Measurements from ENCODE around the gene HEXA. TPM values are rescaled to one million over a fixed set of nuclear protein-coding genes. Genes with fewer than 3 reads are reported as not detected.

HEXA gene
- total RNA-seq, 1 donor from 2014 or later = 64.6 TPM

GRCh38 chr15:72375501-72375845, 341 bp downstream of the HEXA start:
- peak; percentile 31 for DNase-seq (ENCODE audit: low read depth)

- DNase-seq (ENCODE audit: low read depth) = no peak
Measured at GRCh38 chr15:72372361-72372760, 3.5 kb downstream of the HEXA start.

GRCh38 chr15:72369964-72370363, 5.8 kb downstream of the HEXA start:
- DNase-seq (ENCODE audit: low read depth) = peak; percentile 86

- no peak for DNase-seq (ENCODE audit: low read depth)
Measured at GRCh38 chr15:72368899-72369298, 6.9 kb downstream of the HEXA start.

GRCh38 chr15:72368325-72368724, 7.5 kb downstream of the HEXA start:
- no peak for DNase-seq (ENCODE audit: low read depth)

GRCh38 chr15:72365844-72366243, 10.0 kb downstream of the HEXA start:
- DNase-seq (ENCODE audit: low read depth) = no peak

- no peak for DNase-seq (ENCODE audit: low read depth)
Measured at GRCh38 chr15:72361176-72361575, 14.6 kb downstream of the HEXA start.

- DNase-seq (ENCODE audit: low read depth) = peak; percentile 85
Measured at GRCh38 chr15:72358650-72359171, 17.1 kb downstream of the HEXA start.

- no peak for DNase-seq (ENCODE audit: low read depth)
Measured at GRCh38 chr15:72358121-72358520, 17.7 kb downstream of the HEXA start.

GRCh38 chr15:72354496-72354895, 21.3 kb downstream of the HEXA start:
- no peak for DNase-seq (ENCODE audit: low read depth)

GRCh38 chr15:72353266-72353665, 22.5 kb downstream of the HEXA start:
- DNase-seq (ENCODE audit: low read depth) = no peak

GRCh38 chr15:72345806-72346205, 30.0 kb downstream of the HEXA start:
- no peak for DNase-seq (ENCODE audit: low read depth)

- no peak for DNase-seq (ENCODE audit: low read depth)
Measured at GRCh38 chr15:72345280-72345679, 30.5 kb downstream of the HEXA start.

GRCh38 chr15:72344602-72345001, 31.2 kb downstream of the HEXA start:
- no peak for DNase-seq (ENCODE audit: low read depth)

GRCh38 chr15:72342385-72342784, 33.4 kb downstream of the HEXA start:
- peak; percentile 25 for DNase-seq (ENCODE audit: low read depth)

GRCh38 chr15:72341361-72341760, 34.5 kb downstream of the HEXA start:
- DNase-seq (ENCODE audit: low read depth) = no peak

GRCh38 chr15:72340366-72340765, 35.4 kb downstream of the HEXA start:
- DNase-seq (ENCODE audit: low read depth) = no peak

GRCh38 chr15:72339777-72340177, 36.0 kb downstream of the HEXA start:
- DNase-seq (ENCODE audit: low read depth) = peak; percentile 53

- DNase-seq (ENCODE audit: low read depth) = no peak
Measured at GRCh38 chr15:72338617-72339321, 37.0 kb downstream of the HEXA start.

GRCh38 chr15:72338148-72338547, 37.7 kb downstream of the HEXA start:
- DNase-seq (ENCODE audit: low read depth) = no peak

- DNase-seq (ENCODE audit: low read depth) = no peak
Measured at GRCh38 chr15:72334842-72335241, 41.0 kb downstream of the HEXA start.

GRCh38 chr15:72331021-72331420, 44.8 kb downstream of the HEXA start:
- no peak for DNase-seq (ENCODE audit: low read depth)

- no peak for DNase-seq (ENCODE audit: low read depth)
Measured at GRCh38 chr15:72323752-72324151, 52.1 kb downstream of the HEXA start.

Measured in renal cortical epithelial cell (primary cell).